HG03439 (cell line): ENCODE results near the gene ANKRD29.
A peak's percentile ranks its signal among the peaks of the same experiment; 100 is the strongest.
"Not testable (repeated sequence)": the region's sequence is repeated elsewhere in the genome, so short reads cannot be mapped to it uniquely, and the experiment has no call there.

Source experiments
- ATAC-seq: cut with Tn5 transposase; IDR thresholded peaks from one replicate; pipeline ENCODE4 v1.9.1; 2021; ENCODE audit warnings: mild to moderate bottlenecking, moderate library complexity; ENCODE audit not compliant: unreplicated experiment

ANKRD29 gene

DNA sequence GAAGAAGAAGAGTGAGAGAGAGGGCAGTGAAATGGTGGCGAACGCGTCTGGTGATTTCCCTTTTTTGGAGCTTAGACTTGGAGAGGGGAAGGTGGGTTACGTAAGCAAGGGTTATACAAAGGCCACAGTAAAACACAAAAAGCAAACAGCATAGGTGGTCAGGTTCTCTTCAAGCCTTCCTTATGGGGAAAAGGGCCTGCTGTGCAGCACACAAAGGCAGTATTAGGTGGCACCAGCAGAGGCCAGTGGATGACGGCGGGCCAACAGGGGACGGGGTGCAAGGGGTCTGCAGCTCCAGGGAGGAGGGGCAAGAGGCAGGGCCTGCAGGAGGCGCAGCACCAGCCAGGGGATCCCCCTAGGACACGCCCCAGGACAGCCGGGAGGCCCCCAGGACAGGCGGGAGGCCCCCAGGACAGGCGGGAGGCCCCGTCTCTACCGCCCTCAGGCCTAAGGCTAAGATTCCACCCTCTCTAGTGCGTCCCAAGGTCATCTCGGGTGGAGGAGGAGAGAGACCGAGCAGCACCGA, 43.8 kb downstream of the ANKRD29 start:
- no peak for ATAC-seq

DNA sequence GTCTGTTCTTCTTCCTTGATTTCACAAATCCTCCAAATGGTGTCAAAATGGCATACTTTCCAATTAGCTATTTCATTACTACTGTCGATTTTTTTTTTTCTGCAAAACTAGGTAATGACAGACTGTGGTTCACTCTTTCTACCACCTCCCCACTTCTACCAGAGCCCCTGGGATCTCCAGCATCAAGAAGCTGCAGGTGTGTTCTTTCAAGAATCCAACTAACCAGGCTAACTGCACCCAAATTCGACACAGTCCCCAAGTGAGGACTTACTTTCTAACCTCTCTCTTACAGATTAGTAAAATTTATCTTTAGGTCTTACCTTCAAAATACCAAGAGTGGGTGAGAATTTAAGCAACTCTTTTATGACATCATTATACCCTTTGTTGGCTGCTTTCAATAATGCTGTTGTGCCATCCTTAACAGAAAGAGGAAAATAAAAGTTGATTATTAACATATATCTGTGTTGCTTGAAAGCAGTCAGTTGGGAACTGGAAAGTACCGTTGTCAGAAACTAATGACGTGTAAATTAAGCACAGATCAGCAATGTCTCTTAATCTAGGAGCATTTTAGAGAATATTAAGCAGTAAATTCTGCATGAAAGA, 45.2 kb downstream of the ANKRD29 start:
- ATAC-seq = peak; percentile 49

DNA sequence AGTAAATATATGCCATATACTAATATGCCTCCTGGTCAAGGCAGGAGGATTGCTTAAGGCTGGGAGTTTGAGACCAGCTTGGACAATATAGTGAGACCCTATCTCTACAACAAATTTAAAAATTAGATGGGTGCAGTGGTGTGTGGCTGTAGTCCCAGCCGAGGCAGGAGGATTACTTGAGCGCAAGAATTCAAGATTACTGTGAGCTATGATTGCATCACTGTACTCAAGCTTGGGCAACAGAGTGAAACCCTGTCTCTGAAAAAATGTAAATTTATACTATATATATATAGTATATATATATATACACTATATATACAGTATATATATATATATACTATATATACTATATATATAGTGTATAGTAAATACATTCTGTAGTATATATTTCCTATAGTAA, 46.5 kb downstream of the ANKRD29 start:
- no peak for ATAC-seq

DNA sequence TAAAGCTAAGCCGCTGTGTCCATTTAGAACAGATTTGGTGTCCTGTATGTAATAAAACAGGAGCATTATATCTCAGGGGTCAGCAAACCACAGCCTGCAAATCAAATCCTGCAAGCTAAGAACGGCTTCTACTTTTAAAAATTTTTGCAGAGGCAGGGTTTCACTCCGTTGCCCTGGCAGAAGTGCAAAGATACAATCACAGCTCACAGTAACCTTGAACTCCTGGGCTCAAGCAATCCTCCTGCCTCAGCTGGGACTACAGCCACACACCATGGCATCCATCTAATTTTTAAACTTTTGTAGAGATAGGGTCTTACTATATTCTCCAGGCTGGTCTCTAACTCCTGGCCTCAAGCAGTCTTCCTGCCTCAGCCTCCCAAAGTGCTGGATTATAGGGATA, 47.8 kb downstream of the ANKRD29 start:
- ATAC-seq = no peak

DNA sequence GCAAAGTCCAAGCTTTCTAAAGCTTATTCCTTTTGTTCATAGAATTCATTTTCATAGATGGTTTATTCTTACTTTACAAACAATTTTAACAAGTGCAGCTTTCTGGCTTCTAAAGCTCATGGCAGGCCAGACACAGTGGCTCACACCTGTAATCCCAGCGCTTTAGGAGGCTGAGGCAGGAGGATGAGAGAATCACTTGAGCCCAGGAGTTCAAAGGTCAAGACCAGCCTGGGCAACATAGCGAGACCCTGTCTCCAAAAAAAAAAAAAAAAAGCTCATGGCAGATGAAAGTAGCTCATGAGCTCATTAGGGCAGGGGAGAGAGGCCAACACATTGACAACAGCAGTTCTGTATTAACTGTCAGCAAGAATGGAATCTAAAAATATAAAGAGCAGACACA, 48.3 kb downstream of the ANKRD29 start:
- no peak for ATAC-seq

DNA sequence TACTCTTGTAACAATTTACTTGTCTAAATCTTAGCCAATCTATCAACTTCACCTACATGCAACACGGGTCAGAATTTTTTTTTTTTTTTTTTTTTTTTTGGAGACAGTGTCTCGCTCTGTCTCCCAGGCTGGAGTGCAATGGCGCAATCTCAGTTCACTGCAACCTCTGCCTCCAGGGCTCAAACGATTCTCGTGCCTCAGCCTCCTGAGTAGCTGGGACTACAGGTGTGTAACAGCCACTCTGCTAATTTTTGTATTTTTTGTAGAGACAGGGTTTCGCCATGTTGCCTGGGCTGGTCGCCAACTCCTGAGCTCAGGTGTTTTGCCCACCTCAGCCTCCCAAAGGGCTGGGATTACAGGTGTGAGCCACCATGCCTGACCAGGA, 49.6 kb downstream of the ANKRD29 start:
- ATAC-seq = not testable (repeated sequence)

DNA sequence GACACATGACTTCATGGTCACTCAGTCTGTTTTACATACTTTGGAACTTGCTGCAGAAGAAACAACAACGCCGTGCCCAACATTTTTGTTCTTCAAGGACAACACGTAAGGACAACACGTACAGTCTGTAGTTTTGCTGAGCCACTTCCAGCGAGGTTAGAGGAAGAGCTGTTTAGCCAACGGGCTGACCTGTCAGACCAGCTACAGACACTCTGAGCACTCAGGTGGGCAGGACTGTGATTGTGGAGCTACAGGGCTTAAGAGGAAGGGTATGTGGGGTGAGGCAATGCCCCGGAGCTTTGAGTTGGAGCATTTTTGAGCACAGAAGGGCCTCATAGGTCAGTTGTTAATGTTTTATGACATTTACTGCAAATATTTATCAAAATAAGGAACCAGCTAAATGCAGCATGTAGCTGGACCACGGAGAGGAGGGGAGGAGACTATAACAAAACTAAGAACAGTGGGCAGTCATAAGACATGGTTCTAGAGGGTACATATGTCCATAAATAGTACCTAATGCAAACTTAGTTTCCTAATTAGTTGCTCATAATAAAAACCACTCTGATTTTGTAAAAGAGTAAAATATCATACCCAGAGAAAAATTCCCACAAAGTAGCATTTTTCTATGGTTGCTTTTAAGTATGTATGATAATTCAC, 50.1 kb downstream of the ANKRD29 start:
- ATAC-seq = no peak

DNA sequence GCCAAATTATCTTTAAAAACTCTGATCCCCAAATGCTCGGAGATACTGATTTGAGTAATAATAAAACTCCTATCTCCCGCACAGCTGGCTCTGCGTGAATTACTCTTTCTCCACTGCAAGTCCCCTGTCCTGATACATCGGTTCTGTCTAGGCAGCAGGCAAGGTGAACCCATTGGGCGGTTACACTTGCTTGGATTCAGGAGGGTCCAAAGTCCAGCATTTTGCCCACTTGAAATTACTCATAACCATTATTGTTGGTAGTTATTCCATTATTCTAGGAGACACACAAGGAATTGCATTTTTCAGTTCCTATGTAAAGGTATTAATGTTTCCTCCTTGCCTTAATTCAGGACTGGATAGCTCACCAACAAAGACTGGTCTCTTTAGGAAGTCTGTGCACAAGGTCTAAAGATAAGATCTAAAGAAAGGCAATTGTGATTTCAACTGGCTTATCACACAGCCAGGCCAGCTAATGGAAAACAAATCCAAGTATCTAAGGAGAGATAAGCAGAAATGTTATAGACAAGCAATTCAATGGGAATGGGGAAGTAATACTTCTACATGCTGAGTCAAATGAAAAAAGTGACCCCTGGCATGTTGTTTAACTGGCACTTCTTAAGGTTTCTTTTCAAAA, 53.2 kb downstream of the ANKRD29 start:
- ATAC-seq = no peak

DNA sequence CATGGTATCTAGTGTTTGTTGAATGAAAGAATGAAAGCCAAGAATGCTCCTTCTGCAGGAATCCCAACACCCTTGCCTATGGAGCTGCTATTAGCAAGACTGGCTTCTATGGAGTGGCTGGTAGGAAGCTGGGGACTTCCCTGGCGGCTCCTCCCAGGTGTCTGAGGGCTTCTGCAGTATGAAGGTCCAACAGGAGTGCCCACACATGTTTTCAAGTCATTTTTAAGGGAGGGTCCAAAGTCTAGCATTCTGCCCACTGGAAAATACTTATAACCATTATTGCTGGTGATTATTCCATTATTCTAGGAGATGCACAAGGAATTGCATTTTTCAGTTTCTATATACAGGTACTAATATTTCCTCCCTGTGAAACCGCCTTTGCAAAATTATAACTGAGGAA, 54.5 kb downstream of the ANKRD29 start:
- ATAC-seq = no peak

DNA sequence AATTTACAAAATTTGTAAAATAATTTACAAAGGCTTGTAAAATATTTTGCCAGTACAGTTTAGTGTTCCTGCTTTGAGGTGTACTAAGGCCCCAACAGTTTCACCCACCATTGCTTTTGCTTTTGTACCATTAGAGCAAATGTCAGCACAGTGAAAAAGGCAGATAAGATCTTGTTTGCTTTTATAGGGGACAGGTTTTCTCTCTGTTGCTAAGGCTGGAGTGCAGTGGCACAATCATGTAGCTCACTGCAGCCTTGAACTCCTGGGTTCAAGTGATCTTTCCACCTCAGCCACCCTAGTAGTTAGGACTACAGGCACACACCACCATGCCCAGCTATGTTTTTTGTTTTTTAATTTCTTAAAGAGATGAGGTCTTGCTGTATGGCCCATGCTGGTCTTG, 56.8 kb downstream of the ANKRD29 start:
- ATAC-seq = no peak

DNA sequence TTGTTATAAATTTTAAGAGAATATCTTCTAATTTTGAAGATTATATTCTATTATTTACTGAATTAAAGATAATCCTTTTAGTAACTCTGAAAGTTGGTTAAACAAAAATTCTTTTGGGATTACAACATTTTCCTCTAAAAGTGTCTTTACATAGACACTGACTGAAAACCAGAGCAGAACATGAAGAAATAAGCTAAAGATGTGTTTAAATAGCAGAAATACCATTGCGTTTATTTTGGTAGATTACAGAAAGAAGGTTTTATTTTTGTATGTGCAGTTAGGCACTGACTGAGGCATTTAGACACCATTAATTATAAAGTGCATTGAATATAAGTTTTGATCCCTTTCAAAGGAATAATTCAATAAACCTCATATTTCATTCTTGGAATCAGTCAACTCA, 62.9 kb downstream of the ANKRD29 start:
- ATAC-seq = no peak

DNA sequence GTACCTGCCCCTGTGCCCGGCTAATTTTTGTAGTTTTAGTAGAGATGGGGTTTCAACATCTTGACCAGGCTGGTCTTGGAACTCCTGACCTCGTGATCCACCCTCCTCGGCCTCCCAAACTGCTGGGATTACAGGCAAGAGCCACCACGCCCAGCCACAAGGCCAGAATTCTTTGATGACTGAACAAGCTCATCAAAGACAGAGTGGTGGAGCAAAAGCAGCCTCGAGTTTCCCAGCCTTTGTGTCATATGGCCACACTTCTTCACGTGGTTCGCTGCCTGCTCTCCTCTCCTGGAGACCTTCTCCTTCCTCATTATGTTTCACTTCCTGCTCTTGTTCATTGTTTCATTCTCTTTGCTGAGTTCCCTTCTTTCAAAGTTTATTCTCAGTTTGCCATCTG, 66.5 kb downstream of the ANKRD29 start:
- no peak for ATAC-seq

DNA sequence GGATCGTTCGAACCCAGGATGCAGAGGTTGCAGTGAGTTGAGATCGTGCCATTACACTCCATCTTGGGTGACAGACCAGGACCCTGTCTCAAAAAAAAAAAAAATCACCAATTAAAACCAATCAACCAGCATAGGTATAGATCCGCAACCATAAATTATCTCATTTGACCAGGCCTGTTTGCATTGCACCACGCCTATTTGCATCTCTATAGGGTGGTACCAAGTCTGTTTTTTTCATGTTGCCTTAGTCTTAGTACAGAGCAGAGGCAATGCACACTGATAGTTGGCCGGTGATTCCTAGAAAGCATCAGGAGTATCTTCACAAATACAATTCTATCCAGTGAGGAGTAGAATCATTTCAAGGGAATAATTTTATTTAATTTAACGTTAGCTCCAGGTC, 67.1 kb downstream of the ANKRD29 start:
- ATAC-seq = no peak

DNA sequence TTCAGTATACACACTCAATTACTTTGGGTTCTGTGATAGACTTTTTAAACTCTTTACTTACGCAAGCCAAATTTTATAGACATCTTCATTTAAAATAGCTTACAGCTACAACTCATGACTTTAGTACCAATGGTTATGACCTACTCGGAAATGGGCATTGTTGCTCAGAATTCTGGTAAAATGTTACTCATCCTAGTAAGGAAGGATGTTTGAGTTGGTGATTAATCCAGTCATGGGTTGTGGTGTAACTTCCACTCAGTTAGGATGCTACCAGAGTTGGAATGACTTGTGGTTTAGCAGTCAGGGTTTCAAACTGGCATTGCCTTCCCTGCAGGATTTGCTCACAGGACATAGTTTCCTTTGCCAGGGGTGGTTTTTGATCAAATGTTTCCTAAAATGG, 69.0 kb downstream of the ANKRD29 start:
- no peak for ATAC-seq

DNA sequence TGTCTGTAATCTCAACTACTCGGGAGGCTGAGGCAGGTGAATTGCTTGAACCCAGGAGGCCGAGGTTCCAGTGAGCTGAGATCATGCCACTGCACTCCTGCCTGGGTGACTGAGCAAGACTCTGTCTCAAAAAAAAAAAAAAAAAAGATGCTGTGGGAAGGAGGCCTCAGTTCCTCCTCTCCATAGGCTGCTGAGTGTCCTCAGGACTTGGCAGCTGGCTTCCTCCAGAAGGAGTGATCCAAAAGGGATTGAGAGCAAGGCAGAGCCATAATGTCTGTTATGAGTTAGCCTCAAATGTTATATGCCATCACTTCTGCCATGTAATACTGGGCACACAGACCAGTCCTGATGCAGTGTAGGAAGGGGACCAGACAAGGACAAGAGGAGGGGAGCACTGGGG, 69.8 kb downstream of the ANKRD29 start:
- ATAC-seq = no peak

DNA sequence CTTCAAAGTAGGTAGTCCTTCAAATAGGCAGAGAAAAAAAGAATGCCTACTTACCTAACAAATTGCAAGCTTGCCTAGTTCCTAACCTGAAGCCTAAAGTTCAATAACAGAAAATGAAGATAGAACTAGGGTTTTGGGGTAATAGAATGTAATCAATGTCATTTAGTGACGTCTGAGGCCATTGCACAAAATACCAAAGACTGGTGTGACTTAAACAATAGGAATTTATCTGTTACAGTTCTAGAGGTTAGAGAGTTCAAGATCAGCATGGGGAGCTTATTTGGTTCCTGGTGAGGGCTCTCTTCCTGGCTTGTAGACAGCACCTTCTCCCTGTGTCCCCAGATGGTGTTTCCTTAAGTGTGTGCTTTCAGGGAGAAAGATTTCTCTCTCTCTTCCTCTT, 71.7 kb downstream of the ANKRD29 start:
- ATAC-seq = no peak

DNA sequence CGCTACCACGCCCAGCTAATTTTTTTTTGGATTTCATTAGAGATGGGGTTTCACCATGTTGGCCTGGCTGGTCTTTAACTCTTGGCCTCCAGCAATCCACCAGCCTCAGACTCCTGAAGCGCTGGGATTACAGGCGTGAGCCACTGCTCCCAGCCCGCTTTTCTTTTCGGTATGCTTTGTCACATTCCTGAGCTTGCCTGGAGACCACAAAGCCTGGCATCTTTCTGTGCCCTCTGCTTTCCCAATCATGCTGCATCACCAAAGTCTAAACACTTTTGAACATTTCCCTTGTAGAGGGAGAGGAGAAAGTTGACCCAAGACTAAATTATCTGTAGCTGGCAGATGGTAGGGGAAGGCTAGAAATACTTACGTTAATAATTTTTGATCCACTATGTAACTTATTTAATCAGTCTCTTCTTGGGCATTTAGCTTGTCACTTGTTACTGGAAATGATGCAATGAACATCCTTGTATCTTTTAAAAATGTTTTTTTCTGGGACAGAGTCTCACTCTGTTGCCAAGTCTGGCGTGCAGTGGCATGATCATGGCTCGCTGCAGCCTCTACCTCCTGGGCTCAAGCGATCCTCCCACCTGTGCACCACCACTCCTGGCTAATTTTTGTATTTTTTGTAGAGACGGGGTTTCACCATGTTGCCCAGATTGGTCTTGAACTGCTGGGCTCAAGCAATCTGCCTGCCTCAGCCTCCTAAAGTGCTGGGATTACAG, 73.7 kb downstream of the ANKRD29 start:
- no peak for ATAC-seq

DNA sequence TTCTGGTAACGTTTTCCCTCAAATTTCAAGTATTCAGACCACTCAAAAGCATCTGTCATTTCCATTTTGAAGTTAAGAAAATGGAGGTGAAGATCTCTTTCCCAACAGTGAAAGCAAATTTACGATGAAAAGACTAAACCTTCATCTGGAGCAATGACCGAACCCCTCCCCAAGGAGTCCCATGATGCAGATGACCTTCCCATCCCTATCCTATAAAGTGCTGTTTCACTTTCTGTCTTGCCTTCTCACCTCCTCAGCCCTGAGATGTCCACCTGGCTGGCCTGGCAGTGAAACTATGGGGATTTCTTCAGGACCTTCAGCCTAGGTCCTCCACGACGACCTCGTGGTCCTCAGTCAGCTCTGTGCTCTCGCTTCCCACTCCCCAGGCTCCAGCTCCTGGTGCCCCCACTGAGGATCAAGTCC, 75.5 kb downstream of the ANKRD29 start:
- ATAC-seq = peak; percentile 1

DNA sequence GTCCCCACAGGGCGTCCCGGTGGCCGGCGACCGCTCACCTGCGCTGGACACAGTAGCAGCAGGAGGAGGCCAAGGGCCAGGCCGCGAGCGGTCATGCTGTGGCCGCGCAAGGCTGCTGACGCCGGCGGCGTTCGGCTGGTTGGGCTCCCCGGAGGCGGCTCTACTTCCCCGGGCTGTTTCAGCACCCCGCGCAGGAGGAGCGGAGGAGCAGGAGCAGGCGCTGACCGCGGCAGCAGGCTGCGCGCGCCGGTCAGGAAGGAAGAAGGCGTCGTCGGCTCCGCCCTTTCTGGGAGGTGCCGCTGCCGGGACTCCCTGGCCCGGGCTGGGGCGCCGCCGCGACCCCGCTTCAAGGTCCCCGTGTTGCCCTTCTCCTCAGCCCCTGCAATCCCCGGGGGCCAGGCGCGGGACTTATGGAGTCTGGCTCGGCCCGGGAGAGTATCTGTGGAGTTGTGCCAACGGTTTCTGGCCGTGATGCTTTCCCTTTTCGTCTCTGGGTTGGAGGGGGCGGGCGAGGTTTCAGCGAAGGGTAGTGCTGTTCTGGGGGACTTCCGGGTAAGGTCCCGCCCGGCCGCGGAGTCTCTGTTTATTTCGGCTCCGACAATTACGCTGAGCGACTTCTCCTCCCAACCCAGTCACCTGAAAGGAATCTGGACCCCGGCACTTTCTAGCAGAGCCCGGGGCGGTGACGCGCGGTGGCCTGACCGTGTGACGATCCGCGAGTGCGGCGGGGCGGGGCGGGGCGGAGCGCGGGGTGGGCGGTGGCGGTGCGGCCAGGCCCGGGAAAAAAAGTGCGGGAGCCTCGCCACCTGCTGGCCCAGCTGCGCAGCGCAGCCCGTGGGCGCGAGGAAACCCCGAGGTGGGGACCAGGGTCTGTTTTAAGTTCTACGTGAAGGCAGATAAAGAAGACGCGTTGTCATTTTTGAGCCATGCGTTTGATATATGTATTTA, 76.2 kb downstream of the ANKRD29 start, which contains the start of gene NPC1:
Gene NPC1 (minus strand): TSS at position 258 of the 948 bp plus-strand sequence. CDS start 163 bp downstream, at position 95.
- ATAC-seq = peak; percentile 91

DNA sequence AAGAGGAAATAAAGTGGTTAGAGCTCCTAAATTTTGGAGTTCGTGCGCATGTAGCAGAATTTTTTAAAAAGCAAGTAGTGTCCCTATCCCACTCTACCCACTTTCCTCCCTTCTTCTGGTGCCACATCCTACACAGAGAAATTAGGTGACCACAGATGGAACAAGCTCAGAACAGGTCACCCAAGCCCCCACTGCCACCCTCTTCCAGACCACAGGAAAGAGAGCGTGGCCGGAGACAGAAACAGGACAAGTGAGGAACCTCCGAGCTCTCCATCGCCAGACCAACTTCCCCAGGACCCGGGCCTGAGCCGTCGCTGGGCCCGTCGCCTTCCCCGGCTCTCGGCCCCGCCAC, 76.8 kb downstream of the ANKRD29 start:
- no peak for ATAC-seq
